Upper lobe of right lung (tissue), 1 donor: ENCODE results near the gene CHSY1. TPM values are rescaled to one million over a fixed set of nuclear protein-coding genes. Genes with fewer than 3 reads are reported as not detected.
A peak's percentile ranks its signal among the peaks of the same experiment; 100 is the strongest.

Experiments
- ATAC-seq: fragments of 200-7000 bp; cut with Tn5 transposase; one replicate; pipeline ENCODE4 v1.9.1; 2020; ENCODE audit warnings: mild to moderate bottlenecking, moderate library complexity
- DNase-seq: peaks from one replicate; pipeline ENCODE4 v3.0.0-alpha.2; 2020
- H3K27ac ChIP-seq: fragments of 200-600 bp; one replicate; pipeline ENCODE4 v1.8.0; 2022
- H3K27me3 ChIP-seq: fragments of 200-600 bp; one replicate; pipeline ENCODE4 v1.8.0; 2022; ENCODE audit warnings: mild to moderate bottlenecking
- H3K36me3 ChIP-seq: fragments of 200-600 bp; one replicate; pipeline ENCODE4 v1.8.0; 2022
- H3K4me1 ChIP-seq: fragments of 200-600 bp; one replicate; pipeline ENCODE4 v1.8.0; 2022
- H3K4me3 ChIP-seq: fragments of 200-600 bp; one replicate; pipeline ENCODE4 v1.8.0; 2022; ENCODE audit warnings: mild to moderate bottlenecking
- H3K9me3 ChIP-seq: fragments of 200-600 bp; one replicate; pipeline ENCODE4 v1.8.0; 2022
- CTCF ChIP-seq: fragments of 200-600 bp; IDR thresholded peaks from one replicate; pipeline ENCODE4 v1.8.0; 2022; ENCODE audit warnings: antibody characterized with exemption
- intact Hi-C: fragments of 100-400 bp; cut with DNase I; formaldehyde crosslinking; loops from one replicate; pipeline ENCODE4 v1.11.0; 2022
- total RNA-seq: library from RNA; stranded (reverse); fragmentation: NEBNext Ultra II Directional; extraction: Animal tissue kit (Norgen Biotek cat#: 25700); gene quantifications from one replicate; pipeline ENCODE4 v1.2.1, GENCODE V29; 2021
- donor health status: DM: no; HTN: yes; CAD: no; lungs with severe emphysema.

CHSY1 gene
- total RNA-seq, 1 donor from 2014 or later = 40.6 TPM

GRCh38 chr15:101191242-101191641 lies 60.6 kb downstream of the CHSY1 start:
- Histone ChIP-seq H3K36me3 (no peaks in the 10 kb centered on the region), H3K4me3 (no peak overlapping the region), H3K27ac (no peak overlapping the region), H3K9me3 (no peaks in the 10 kb centered on the region), H3K27me3 (no peaks in the 10 kb centered on the region), H3K4me1 (peaks cover 71% of the 10 kb centered on the region)
- ATAC-seq = no peak
- intact Hi-C loops = no loop called here
- TF ChIP-seq CTCF = no peak
- DNase-seq = no peak

- Histone ChIP-seq H3K27ac (peak overlapping the region; percentile 70), H3K4me3 (no peak overlapping the region), H3K9me3 (no peaks in the 10 kb centered on the region), H3K36me3 (no peaks in the 10 kb centered on the region), H3K4me1 (peaks cover 78% of the 10 kb centered on the region), H3K27me3 (no peaks in the 10 kb centered on the region)
- intact Hi-C loops = no loop called here
- DNase-seq = no peak
- no peak for TF ChIP-seq CTCF
- ATAC-seq = no peak
Measured at GRCh38 chr15:101190092-101190595, 61.7 kb downstream of the CHSY1 start.

- Histone ChIP-seq H3K27ac (peak overlapping the region; percentile 70), H3K4me3 (peak overlapping the region; percentile 38), H3K9me3 (no peaks in the 10 kb centered on the region), H3K4me1 (peaks cover 78% of the 10 kb centered on the region), H3K36me3 (no peaks in the 10 kb centered on the region), H3K27me3 (no peaks in the 10 kb centered on the region)
- no peak for DNase-seq
- TF ChIP-seq CTCF = no peak
- intact Hi-C loops = loop anchor here (10.0 kb wide), 1 partner anchor 55 kb away; no protein-coding TSS in a partner anchor
- ATAC-seq = no peak
Measured at GRCh38 chr15:101189409-101190091, 62.3 kb downstream of the CHSY1 start.

- H3K9me3 ChIP-seq = no peaks in the 10 kb centered on the region
- peaks cover 79% of the 10 kb centered on the region for H3K4me1 ChIP-seq
- DNase-seq (no peak), ATAC-seq (no peak)
- TF ChIP-seq CTCF = no peak
- no peaks in the 10 kb centered on the region for H3K27me3 ChIP-seq
- H3K27ac ChIP-seq = peak overlapping the region; percentile 70
- intact Hi-C loops = loop anchor here (10.0 kb wide), 1 partner anchor 56 kb away; no protein-coding TSS in a partner anchor
- no peaks in the 10 kb centered on the region for H3K36me3 ChIP-seq
- peak overlapping the region; percentile 38 for H3K4me3 ChIP-seq
Measured at GRCh38 chr15:101188637-101189408, 63.0 kb downstream of the CHSY1 start.

GRCh38 chr15:101187820-101188636 lies 63.8 kb downstream of the CHSY1 start:
- peak overlapping the region; percentile 38 for H3K4me3 ChIP-seq
- H3K36me3 ChIP-seq = no peaks in the 10 kb centered on the region
- intact Hi-C loops = loop anchor here (10.0 kb wide), 1 partner anchor 57 kb away; no protein-coding TSS in a partner anchor
- no peak for TF ChIP-seq CTCF
- no peaks in the 10 kb centered on the region for H3K9me3 ChIP-seq
- H3K27me3 ChIP-seq = no peaks in the 10 kb centered on the region
- H3K4me1 ChIP-seq = peaks cover 79% of the 10 kb centered on the region
- ATAC-seq (peak; percentile 69), DNase-seq (no peak)
- peak overlapping the region; percentile 70 for H3K27ac ChIP-seq
